ENCODE data around the gene HK1.
"Not testable (repeated sequence)": the region's sequence is repeated elsewhere in the genome, so short reads cannot be mapped to it uniquely, and the experiment has no call there.

Gene HK1

DNA sequence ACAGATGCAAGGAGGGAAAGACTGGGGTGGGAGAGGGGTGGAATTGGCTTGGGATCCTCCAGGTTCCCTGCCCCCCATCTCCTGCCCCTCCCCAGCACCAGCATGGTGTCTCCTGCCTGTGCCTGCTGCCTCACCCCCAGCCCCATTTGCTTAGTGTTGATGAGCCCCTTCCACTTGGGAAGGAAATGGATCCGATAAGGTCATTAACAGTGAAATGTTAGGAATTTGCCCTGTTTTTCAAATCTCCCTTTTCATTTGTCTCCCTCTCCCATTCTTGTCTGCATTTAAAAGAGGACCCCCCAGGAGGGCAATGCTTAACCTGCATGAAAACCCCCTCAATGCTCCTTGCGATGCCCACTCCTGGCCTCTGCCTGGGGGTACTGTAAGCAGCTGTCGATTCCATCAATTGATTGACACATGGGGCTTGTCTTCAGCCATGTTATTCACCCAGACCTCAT is 51.5 kb downstream of the HK1 start:
- no peak overlapping the region for H2AK5ac ChIP-seq (ENCODE audit: low read length)
- H3K36me3 ChIP-seq (ENCODE audit: control insufficient read depth, insufficient read depth, low read length): no peaks in the 10 kb centered on the region
- no peak overlapping the region for H3K4me3 ChIP-seq (ENCODE audit: low read length)
- H3K9ac ChIP-seq (ENCODE audit: low read length): peak overlapping the region; percentile 8
- H3K27ac ChIP-seq (ENCODE audit: low read depth, low read length): peak overlapping the region; percentile 84
- peak overlapping the region; percentile 83 for H3K18ac ChIP-seq (ENCODE audit: low read length)
- peak overlapping the region; percentile 86 for H2BK120ac ChIP-seq (ENCODE audit: low read depth, low read length)
- no CpG with 5 or more reads among the region's 3 CpGs for WGBS (ENCODE audit: extremely low coverage, insufficient coverage, low lambda C conversion rate)
- H3K4ac ChIP-seq (ENCODE audit: low read depth, low read length): peak overlapping the region; percentile 81
- peak overlapping the region; percentile 89 for H3K56ac ChIP-seq (ENCODE audit: low read length)
- peaks cover 45% of the 10 kb centered on the region for H3K4me1 ChIP-seq (ENCODE audit: control insufficient read depth, low read depth, low read length)
- H2BK5ac ChIP-seq (ENCODE audit: low read length): peak overlapping the region; percentile 95
- peaks cover 7% of the 10 kb centered on the region for H3K79me1 ChIP-seq (ENCODE audit: low read length)
- H3K79me2 ChIP-seq (ENCODE audit: control insufficient read depth, insufficient read depth, low read length): peaks cover 77% of the 10 kb centered on the region
- H4K8ac ChIP-seq (ENCODE audit: low read depth, low read length): no peak overlapping the region
- H3K27me3 ChIP-seq (ENCODE audit: insufficient read depth, low read length, poor library complexity): no peaks in the 10 kb centered on the region
- no peak overlapping the region for H3K23ac ChIP-seq (ENCODE audit: low read length)
- peak; percentile 89 for DNase-seq
- H4K5ac ChIP-seq (ENCODE audit: low read length): no peak overlapping the region
- peak overlapping the region; percentile 5 for H3K4me2 ChIP-seq (ENCODE audit: low read length)
- H2BK15ac ChIP-seq (replicated peaks; ENCODE audit: low read depth): no peak overlapping the region

GRCh38 chr10:69331161-69331560 is 52.9 kb downstream of the HK1 start:
- no CpG with 5 or more reads among the region's 7 CpGs for WGBS (ENCODE audit: extremely low coverage, insufficient coverage, low lambda C conversion rate)
- H4K8ac ChIP-seq (ENCODE audit: low read depth, low read length): no peak overlapping the region
- peak overlapping the region; percentile 50 for H3K4ac ChIP-seq (ENCODE audit: low read depth, low read length)
- H2AK5ac ChIP-seq (ENCODE audit: low read length): peak overlapping the region; percentile 71
- peak overlapping the region; percentile 52 for H2BK5ac ChIP-seq (ENCODE audit: low read length)
- H3K4me3 ChIP-seq (ENCODE audit: low read length): no peak overlapping the region
- peak overlapping the region; percentile 72 for H3K56ac ChIP-seq (ENCODE audit: low read length)
- no peak overlapping the region for H2BK15ac ChIP-seq (replicated peaks; ENCODE audit: low read depth)
- peaks cover 9% of the 10 kb centered on the region for H3K79me1 ChIP-seq (ENCODE audit: low read length)
- no peak overlapping the region for H3K4me2 ChIP-seq (ENCODE audit: low read length)
- peaks cover 82% of the 10 kb centered on the region for H3K79me2 ChIP-seq (ENCODE audit: control insufficient read depth, insufficient read depth, low read length)
- H3K36me3 ChIP-seq (ENCODE audit: control insufficient read depth, insufficient read depth, low read length): no peaks in the 10 kb centered on the region
- H3K4me1 ChIP-seq (ENCODE audit: control insufficient read depth, low read depth, low read length): peaks cover 45% of the 10 kb centered on the region
- peak overlapping the region; percentile 10 for H3K9ac ChIP-seq (ENCODE audit: low read length)
- H3K18ac ChIP-seq (ENCODE audit: low read length): peak overlapping the region; percentile 41
- H2BK120ac ChIP-seq (ENCODE audit: low read depth, low read length): no peak overlapping the region
- H3K27me3 ChIP-seq (ENCODE audit: insufficient read depth, low read length, poor library complexity): no peaks in the 10 kb centered on the region
- no peak for DNase-seq
- H3K23ac ChIP-seq (ENCODE audit: low read length): no peak overlapping the region
- no peak overlapping the region for H3K27ac ChIP-seq (ENCODE audit: low read depth, low read length)
- no peak overlapping the region for H4K5ac ChIP-seq (ENCODE audit: low read length)

DNA sequence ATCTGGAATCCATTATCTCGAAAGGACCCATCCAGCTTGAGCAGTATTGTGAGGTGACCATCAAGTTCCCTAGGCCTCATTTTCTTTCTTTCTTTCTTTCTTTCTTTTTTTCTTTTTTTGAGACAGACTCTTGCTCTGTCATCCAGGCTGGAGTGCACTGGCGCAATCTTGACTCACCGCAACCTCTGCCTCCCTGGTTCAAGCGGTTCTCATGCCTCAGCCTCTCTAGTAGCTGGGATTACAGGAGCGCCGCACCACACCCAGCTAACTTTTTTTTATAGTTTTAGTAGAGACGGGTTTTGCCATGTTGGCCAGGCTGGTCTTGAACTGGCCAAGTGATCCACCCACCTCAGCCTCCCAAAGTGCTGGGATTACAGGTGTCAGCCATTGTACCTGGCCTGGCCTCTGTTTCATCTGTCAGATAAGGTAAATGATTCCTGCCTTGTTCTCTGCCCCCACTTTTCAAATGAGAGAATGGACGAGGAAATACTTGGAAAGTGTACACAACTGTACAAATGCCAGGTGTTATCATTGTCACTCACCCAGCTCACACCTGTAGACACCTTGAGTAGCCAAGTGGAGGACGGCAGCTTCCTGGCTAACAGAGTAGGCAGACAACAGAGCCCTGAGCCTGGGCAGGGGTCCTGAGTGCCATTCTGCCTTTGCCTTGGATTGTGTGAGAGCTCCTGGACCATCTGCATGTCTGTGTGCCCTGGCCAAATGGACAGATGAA is 54.1 kb downstream of the HK1 start:
- DNase-seq: no peak
- H3K36me3 ChIP-seq (ENCODE audit: control insufficient read depth, insufficient read depth, low read length): no peaks in the 10 kb centered on the region
- H3K4ac ChIP-seq (ENCODE audit: low read depth, low read length): peak overlapping the region; percentile 71
- WGBS (ENCODE audit: extremely low coverage, insufficient coverage, low lambda C conversion rate): no CpG with 5 or more reads among the region's 9 CpGs
- H2BK5ac ChIP-seq (ENCODE audit: low read length): peak overlapping the region; percentile 57
- H3K4me3 ChIP-seq (ENCODE audit: low read length): no peak overlapping the region
- H3K27ac ChIP-seq (ENCODE audit: low read depth, low read length): peak overlapping the region; percentile 86
- no peaks in the 10 kb centered on the region for H3K27me3 ChIP-seq (ENCODE audit: insufficient read depth, low read length, poor library complexity)
- peak overlapping the region; percentile 15 for H2AK5ac ChIP-seq (ENCODE audit: low read length)
- peak overlapping the region; percentile 19 for H2BK15ac ChIP-seq (replicated peaks; ENCODE audit: low read depth)
- H3K4me2 ChIP-seq (ENCODE audit: low read length): no peak overlapping the region
- H3K9ac ChIP-seq (ENCODE audit: low read length): peak overlapping the region; percentile 32
- H3K79me1 ChIP-seq (ENCODE audit: low read length): peaks cover 9% of the 10 kb centered on the region
- no peak overlapping the region for H4K5ac ChIP-seq (ENCODE audit: low read length)
- H2BK120ac ChIP-seq (ENCODE audit: low read depth, low read length): peak overlapping the region; percentile 31
- no peak overlapping the region for H4K8ac ChIP-seq (ENCODE audit: low read depth, low read length)
- H3K4me1 ChIP-seq (ENCODE audit: control insufficient read depth, low read depth, low read length): peaks cover 47% of the 10 kb centered on the region
- H3K23ac ChIP-seq (ENCODE audit: low read length): peak overlapping the region; percentile 72
- H3K79me2 ChIP-seq (ENCODE audit: control insufficient read depth, insufficient read depth, low read length): peaks cover 83% of the 10 kb centered on the region
- H3K18ac ChIP-seq (ENCODE audit: low read length): peak overlapping the region; percentile 61
- peak overlapping the region; percentile 57 for H3K56ac ChIP-seq (ENCODE audit: low read length)

DNA sequence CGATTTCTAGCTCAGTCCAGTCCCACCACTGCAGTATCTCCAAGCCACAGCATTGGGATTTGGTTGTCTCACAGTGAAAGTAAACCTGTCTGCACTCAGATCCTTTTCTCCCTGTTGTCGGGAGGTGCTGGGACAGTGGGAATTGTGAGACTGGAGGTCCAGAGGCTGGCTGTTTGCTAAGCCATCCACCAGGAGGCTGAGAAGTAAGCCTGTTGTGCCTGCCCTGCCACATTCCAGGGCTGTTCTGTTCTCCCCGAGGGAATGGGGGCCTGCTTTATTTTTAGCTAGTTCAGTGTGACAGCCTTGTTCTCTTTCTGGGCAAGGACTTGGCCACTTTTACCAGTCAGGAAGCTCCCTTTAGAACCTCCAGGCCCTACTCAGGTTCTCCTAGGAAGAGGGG is 54.9 kb downstream of the HK1 start:
- H2BK15ac ChIP-seq (replicated peaks; ENCODE audit: low read depth): no peak overlapping the region
- peak overlapping the region; percentile 57 for H3K56ac ChIP-seq (ENCODE audit: low read length)
- peak overlapping the region; percentile 86 for H3K27ac ChIP-seq (ENCODE audit: low read depth, low read length)
- peak overlapping the region; percentile 71 for H3K4ac ChIP-seq (ENCODE audit: low read depth, low read length)
- peaks cover 42% of the 10 kb centered on the region for H3K4me1 ChIP-seq (ENCODE audit: control insufficient read depth, low read depth, low read length)
- no peaks in the 10 kb centered on the region for H3K36me3 ChIP-seq (ENCODE audit: control insufficient read depth, insufficient read depth, low read length)
- no peaks in the 10 kb centered on the region for H3K27me3 ChIP-seq (ENCODE audit: insufficient read depth, low read length, poor library complexity)
- no peak overlapping the region for H2BK120ac ChIP-seq (ENCODE audit: low read depth, low read length)
- H3K23ac ChIP-seq (ENCODE audit: low read length): peak overlapping the region; percentile 35
- H3K79me1 ChIP-seq (ENCODE audit: low read length): peaks cover 9% of the 10 kb centered on the region
- H3K4me2 ChIP-seq (ENCODE audit: low read length): no peak overlapping the region
- H3K79me2 ChIP-seq (ENCODE audit: control insufficient read depth, insufficient read depth, low read length): peaks cover 83% of the 10 kb centered on the region
- H4K5ac ChIP-seq (ENCODE audit: low read length): no peak overlapping the region
- no peak overlapping the region for H4K8ac ChIP-seq (ENCODE audit: low read depth, low read length)
- peak overlapping the region; percentile 38 for H2AK5ac ChIP-seq (ENCODE audit: low read length)
- H3K18ac ChIP-seq (ENCODE audit: low read length): peak overlapping the region; percentile 61
- peak overlapping the region; percentile 58 for H3K9ac ChIP-seq (ENCODE audit: low read length)
- WGBS (ENCODE audit: extremely low coverage, insufficient coverage, low lambda C conversion rate): no CpG with 5 or more reads among the region's 3 CpGs
- DNase-seq: peak; percentile 96
- H2BK5ac ChIP-seq (ENCODE audit: low read length): peak overlapping the region; percentile 84
- no peak overlapping the region for H3K4me3 ChIP-seq (ENCODE audit: low read length)

DNA sequence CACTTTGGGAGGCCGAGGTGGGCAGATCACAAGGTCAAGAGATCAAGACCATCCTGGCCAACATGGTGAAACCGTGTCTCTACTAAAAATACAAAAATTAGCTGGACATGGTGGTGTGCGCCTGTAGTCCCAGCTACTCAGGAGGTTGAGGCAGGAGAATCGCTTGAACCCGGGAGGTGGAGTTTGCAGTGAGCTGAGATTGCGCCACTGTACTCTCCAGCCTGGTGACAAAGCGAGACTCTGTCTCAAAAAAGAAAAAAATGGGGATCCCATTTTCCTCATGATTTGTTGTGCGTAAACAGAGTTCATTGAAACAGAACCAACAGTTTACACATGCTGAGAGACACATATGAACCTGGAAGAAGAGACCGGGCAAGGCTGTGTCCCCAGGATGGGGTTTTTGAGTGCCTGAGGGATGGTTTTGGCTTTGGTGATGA is 55.6 kb downstream of the HK1 start:
- not testable (repeated sequence) for H3K36me3 ChIP-seq (ENCODE audit: control insufficient read depth, insufficient read depth, low read length); H2BK5ac ChIP-seq (ENCODE audit: low read length); DNase-seq; H2BK120ac ChIP-seq (ENCODE audit: low read depth, low read length); H3K27me3 ChIP-seq (ENCODE audit: insufficient read depth, low read length, poor library complexity); H3K79me1 ChIP-seq (ENCODE audit: low read length); H2AK5ac ChIP-seq (ENCODE audit: low read length); H3K4ac ChIP-seq (ENCODE audit: low read depth, low read length); H3K4me2 ChIP-seq (ENCODE audit: low read length); H3K4me3 ChIP-seq (ENCODE audit: low read length); H4K8ac ChIP-seq (ENCODE audit: low read depth, low read length); H4K5ac ChIP-seq (ENCODE audit: low read length); H2BK15ac ChIP-seq (replicated peaks; ENCODE audit: low read depth); H3K23ac ChIP-seq (ENCODE audit: low read length)
- Histone ChIP-seq H3K9ac (ENCODE audit: low read length) (peak overlapping the region; percentile 25), H3K56ac (ENCODE audit: low read length) (peak overlapping the region; percentile 86), H3K18ac (ENCODE audit: low read length) (peak overlapping the region; percentile 8), H3K4me1 (ENCODE audit: control insufficient read depth, low read depth, low read length) (peaks cover 41% of the 10 kb centered on the region), H3K27ac (ENCODE audit: low read depth, low read length) (peak overlapping the region; percentile 5), H3K79me2 (ENCODE audit: control insufficient read depth, insufficient read depth, low read length) (peaks cover 84% of the 10 kb centered on the region)
- WGBS (ENCODE audit: extremely low coverage, insufficient coverage, low lambda C conversion rate): no CpG with 5 or more reads among the region's 9 CpGs

Measured in mesendoderm (in vitro differentiated cells).